CD14-positive monocyte (primary cell): ENCODE data around the gene HIBADH. TPM values are rescaled to one million over a fixed set of nuclear protein-coding genes. Genes with fewer than 3 reads are reported as not detected.
A peak's percentile ranks its signal among the peaks of the same experiment; 100 is the strongest.

Experiments
- DNase-seq, 3 donors: peaks; one replicate each; pipeline ENCODE4 v3.0.0-alpha.2; 2011 to 2022
- H2AFZ ChIP-seq: 2 replicates; pipeline ENCODE4 v1.6.0; 2012; ENCODE audit warnings: mild to moderate bottlenecking, low read depth, low read length, inconsistent platforms; ENCODE audit not compliant: insufficient read depth, poor library complexity, severe bottlenecking
- H3K27ac ChIP-seq, 2 donors: 1 replicate in 1 of 2; 2 replicates in 1 of 2; pipeline ENCODE4 v1.5.1; 2012 to 2013; ENCODE audit warnings: low read length in 2 of 2, control low read depth in 1 of 2, inconsistent platforms in 1 of 2, low read depth in 1 of 2, mild to moderate bottlenecking in 1 of 2
- H3K27me3 ChIP-seq, 2 donors: one replicate each; pipeline versions ENCODE4 v1.6.0 to v1.6.1; 2011 to 2013; ENCODE audit warnings: low read length in 2 of 2; ENCODE audit not compliant: control insufficient read depth in 2 of 2, insufficient read depth in 2 of 2
- H3K36me3 ChIP-seq, 2 donors: replicated peaks in 1 of 2; 1 replicate in 1 of 2; 2 replicates in 1 of 2; pipeline versions ENCODE4 v1.5.1 to v1.6.1; 2012 to 2013; ENCODE audit warnings: low read length in 2 of 2, control low read depth in 1 of 2, inconsistent platforms in 1 of 2, mild to moderate bottlenecking in 1 of 2; ENCODE audit not compliant: insufficient read depth in 2 of 2, control insufficient read depth in 1 of 2
- H3K4me1 ChIP-seq, 2 donors: 1 replicate in 1 of 2; 2 replicates in 1 of 2; pipeline versions ENCODE4 v1.5.1 to v1.6.1; 2012 to 2013; ENCODE audit warnings: low read length in 2 of 2, control low read depth in 1 of 2, inconsistent platforms in 1 of 2, mild to moderate bottlenecking in 1 of 2, moderate library complexity in 1 of 2; ENCODE audit not compliant: insufficient read depth in 2 of 2, control insufficient read depth in 1 of 2
- H3K4me2 ChIP-seq: replicated peaks from 2 replicates; pipeline ENCODE3; 2012; ENCODE audit warnings: low read length, moderate library complexity, mild to moderate bottlenecking; ENCODE audit not compliant: poor library complexity, severe bottlenecking; ENCODE audit errors: extremely low read depth
- H3K4me3 ChIP-seq, 3 experiments: fragments of 200-600 bp in 1 of 3; sonication (generic) in 1 of 3; replicated peaks in 1 of 3; 1 replicate in 2 of 3; 2 replicates in 1 of 3; pipeline ENCODE4 v1.5.1; 2011 to 2013; ENCODE audit warnings: low read length in 3 of 3, mild to moderate bottlenecking in 3 of 3, control low read depth in 2 of 3, low read depth in 2 of 3, inconsistent platforms in 1 of 3, moderate library complexity in 1 of 3
- H3K79me2 ChIP-seq: 2 replicates; pipeline ENCODE4 v1.6.0; 2012; ENCODE audit warnings: mild to moderate bottlenecking, control low read depth, inconsistent platforms, low read length, moderate library complexity; ENCODE audit not compliant: insufficient read depth
- H3K9ac ChIP-seq: 2 replicates; pipeline ENCODE4 v1.6.0; 2017; ENCODE audit warnings: low read length, mild to moderate bottlenecking; ENCODE audit not compliant: insufficient read depth, poor library complexity, severe bottlenecking
- H3K9me3 ChIP-seq, 2 donors: replicated peaks in 1 of 2; 1 replicate in 1 of 2; 2 replicates in 1 of 2; pipeline versions ENCODE4 v1.5.1 to v1.6.1; 2012 to 2013; ENCODE audit warnings: low read length in 2 of 2, control low read depth in 1 of 2; ENCODE audit not compliant: control insufficient read depth in 1 of 2, insufficient read depth in 1 of 2
- H4K20me1 ChIP-seq: 2 replicates; pipeline ENCODE4 v1.6.0; 2012; ENCODE audit warnings: mild to moderate bottlenecking, low read length, control low read depth, moderate library complexity; ENCODE audit not compliant: insufficient read depth
- H3K27ac Mint-ChIP-seq, 7 donors: one replicate each; pipeline ENCODE4 v1.8.0; 2020; ENCODE audit warnings: mild to moderate bottlenecking in 7 of 7, mixed read lengths in 7 of 7, moderate library complexity in 6 of 7, inconsistent platforms in 2 of 7
- H3K27me3 Mint-ChIP-seq, 3 donors: one replicate each; pipeline ENCODE4 v1.8.0; 2021 to 2022; ENCODE audit warnings: low read depth in 3 of 3, mild to moderate bottlenecking in 3 of 3, mixed read lengths in 3 of 3, moderate library complexity in 3 of 3, inconsistent platforms in 1 of 3
- H3K36me3 Mint-ChIP-seq, 2 donors: one replicate each; pipeline ENCODE4 v1.8.0; 2020; ENCODE audit warnings: mixed read lengths in 2 of 2, inconsistent platforms in 1 of 2, mild to moderate bottlenecking in 1 of 2
- H3K4me1 Mint-ChIP-seq: one replicate; pipeline ENCODE4 v1.8.0; 2020; ENCODE audit warnings: mild to moderate bottlenecking, mixed read lengths
- H3K4me3 Mint-ChIP-seq, 2 donors: one replicate each; pipeline ENCODE4 v1.8.0; 2020; ENCODE audit warnings: mild to moderate bottlenecking in 2 of 2, mixed read lengths in 2 of 2, moderate library complexity in 1 of 2
- H3K9me3 Mint-ChIP-seq, 7 donors: one replicate each; pipeline ENCODE4 v1.8.0; 2020 to 2022; ENCODE audit warnings: mixed read lengths in 7 of 7, mild to moderate bottlenecking in 6 of 7, moderate library complexity in 6 of 7, inconsistent platforms in 2 of 7
- CTCF ChIP-seq: fragments of 200-600 bp; IDR thresholded peaks from one replicate; pipeline ENCODE4 v1.8.0; 2022; ENCODE audit warnings: antibody characterized with exemption, mild to moderate bottlenecking
- WGBS: methylation state at CpG from one replicate; pipeline ENCODE4 v1.1.5; 2013; ENCODE audit warnings: missing lambda C conversion rate; ENCODE audit not compliant: insufficient coverage; 5-methylcytosine and 5-hydroxymethylcytosine counted together
- intact Hi-C, 2 donors: fragments of 100-400 bp; cut with micrococcal nuclease; formaldehyde crosslinking; loops; one replicate each; pipeline versions ENCODE4 v1.15.0 to v1.15.1; 2023
- polyA plus RNA-seq, 3 donors: library from polyadenylated mRNA; depleted of rRNA in 1 of 3; unstranded in 2 of 3; stranded (reverse) in 1 of 3; fragments of 300-500 nt in 2 of 3; fragments of >200 nt in 1 of 3; fragmentation: Illumina TruSeq in 2 of 3; gene quantifications; 1 replicate in 2 of 3; 2 replicates in 1 of 3; pipeline ENCODE4 v1.2.3, GENCODE V29; 2012 to 2021

The HIBADH gene
- polyA plus RNA-seq, 3 donors, result 8.9 to 29.1 (median 26.5) TPM

- no peaks in the 10 kb centered on the region for H3K79me2 ChIP-seq
- TF ChIP-seq CTCF, result no peak
- H3K4me1 ChIP-seq, result no peaks in the 10 kb centered on the region
- no peak overlapping the region for H2AFZ ChIP-seq
- no peak overlapping the region for H3K4me3 Mint-ChIP-seq
- no peaks in the 10 kb centered on the region for H3K4me1 Mint-ChIP-seq
- no peaks in the 10 kb centered on the region for H3K36me3 ChIP-seq
- H3K27me3 Mint-ChIP-seq, result peaks cover 0 to 4% (median 3%) of the 10 kb centered on the region in 3 donors
- H3K4me3 ChIP-seq, result no peak overlapping the region
- H3K27me3 ChIP-seq, result no peaks in the 10 kb centered on the region
- WGBS, result 60% methylated on average over 3 of the region's 6 CpGs
- H3K27ac ChIP-seq, result no peak overlapping the region
- H3K4me2 ChIP-seq, result no peak overlapping the region
- H3K9me3 ChIP-seq, result no peaks in the 10 kb centered on the region
- intact Hi-C loops, result no loop called here
- no peak overlapping the region for H3K9ac ChIP-seq
- H4K20me1 ChIP-seq, result no peaks in the 10 kb centered on the region
- peak overlapping the region in 1 of 7 donors; percentile 16 for H3K27ac Mint-ChIP-seq
- no peaks in the 10 kb centered on the region for H3K36me3 Mint-ChIP-seq
- H3K9me3 Mint-ChIP-seq, result peaks cover 0 to 7% (median 2%) of the 10 kb centered on the region in 7 donors
- DNase-seq, result no peak
Observed at GRCh38 chr7:27501001-27501400, 161.7 kb downstream of the HIBADH start.

GRCh38 chr7:27492224-27492623, 170.5 kb downstream of the HIBADH start:
- no peak for TF ChIP-seq CTCF
- WGBS, result 96% methylated on average over 11 of the region's 11 CpGs
- H3K9me3 ChIP-seq, result peaks cover 0 to 17% of the 10 kb centered on the region in 2 donors

More at GRCh38 chr7:27492224-27492623, 170.5 kb downstream of the HIBADH start:
- Histone ChIP-seq H3K4me2 (no peak overlapping the region), H4K20me1 (no peaks in the 10 kb centered on the region), H3K79me2 (no peaks in the 10 kb centered on the region), H3K36me3 (no peaks in the 10 kb centered on the region), H3K27ac (no peak overlapping the region), H3K27me3 (peaks cover 0 to 3% of the 10 kb centered on the region in 2 donors), H3K9ac (no peak overlapping the region), H2AFZ (no peak overlapping the region), H3K4me1 (no peaks in the 10 kb centered on the region), H3K4me3 (no peak overlapping the region)
- Mint-ChIP-seq H3K4me3 (no peak overlapping the region), H3K36me3 (no peaks in the 10 kb centered on the region), H3K9me3 (peaks cover 2 to 14% (median 5%) of the 10 kb centered on the region in 7 donors), H3K27me3 (peaks cover 2 to 16% (median 15%) of the 10 kb centered on the region in 3 donors), H3K27ac (no peak overlapping the region), H3K4me1 (no peaks in the 10 kb centered on the region)
- no peak for DNase-seq
- intact Hi-C loops, result no loop called here
